Endodermal cell (in vitro differentiated cells): ENCODE data around the gene ARSJ. TPM values are rescaled to one million over a fixed set of nuclear protein-coding genes. Genes with fewer than 3 reads are reported as not detected.

Source experiments
- DNase-seq: peaks from one replicate; pipeline ENCODE4 v3.0.0-alpha.2; 2017
- H3K27ac ChIP-seq: 2 replicates; pipeline ENCODE4 v1.5.1; 2013; ENCODE audit warnings: mild to moderate bottlenecking, low read depth, low read length, moderate library complexity
- H3K27me3 ChIP-seq: 2 replicates; pipeline ENCODE4 v1.6.1; 2013; ENCODE audit warnings: mild to moderate bottlenecking, low read length, moderate library complexity; ENCODE audit not compliant: insufficient read depth, control insufficient read depth, poor library complexity, severe bottlenecking
- H3K36me3 ChIP-seq: 2 replicates; pipeline ENCODE4 v1.7.0; 2013; ENCODE audit warnings: mild to moderate bottlenecking, low read length, moderate library complexity; ENCODE audit not compliant: control insufficient read depth, insufficient read depth
- H3K4me1 ChIP-seq: one replicate; pipeline ENCODE4 v1.7.0; 2013; ENCODE audit warnings: low read length; ENCODE audit not compliant: control insufficient read depth, insufficient read depth
- H3K4me3 ChIP-seq: 2 replicates; pipeline ENCODE4 v1.5.1; 2013; ENCODE audit warnings: mild to moderate bottlenecking, low read length, moderate library complexity
- H3K9ac ChIP-seq: 2 replicates; pipeline ENCODE4 v1.6.1; 2013; ENCODE audit warnings: mild to moderate bottlenecking, low read length, moderate library complexity; ENCODE audit not compliant: poor library complexity, severe bottlenecking; ENCODE audit errors: extremely low read depth
- H3K9me3 ChIP-seq: 2 replicates; pipeline ENCODE4 v1.6.1; 2013; ENCODE audit warnings: mild to moderate bottlenecking, low read length, moderate library complexity; ENCODE audit not compliant: control insufficient read depth
- H3K27ac Mint-ChIP-seq: 2 replicates; pipeline ENCODE4 v1.8.0; 2020; ENCODE audit warnings: mixed read lengths
- H3K27me3 Mint-ChIP-seq: 2 replicates; pipeline ENCODE4 v1.8.0; 2021; ENCODE audit warnings: mild to moderate bottlenecking, mixed read lengths; ENCODE audit not compliant: insufficient read depth
- H3K36me3 Mint-ChIP-seq: 2 replicates; pipeline ENCODE4 v1.8.0; 2020; ENCODE audit warnings: low read depth, mixed read lengths
- H3K4me1 Mint-ChIP-seq: 2 replicates; pipeline ENCODE4 v1.8.0; 2020; ENCODE audit warnings: mixed read lengths
- H3K4me3 Mint-ChIP-seq: 2 replicates; pipeline ENCODE4 v1.8.0; 2020; ENCODE audit warnings: mild to moderate bottlenecking, moderate library complexity, mixed read lengths
- H3K9me3 Mint-ChIP-seq: 2 replicates; pipeline ENCODE4 v1.8.0; 2020; ENCODE audit warnings: mild to moderate bottlenecking, mixed read lengths
- WGBS, 2 experiments: methylation state at CpG; one replicate each; pipeline versions ENCODE4 v1.1.5 to v1.1.7; 2013; ENCODE audit warnings: missing lambda C conversion rate in 2 of 2, mixed read lengths in 1 of 2; ENCODE audit not compliant: insufficient coverage in 1 of 2, insufficient read length in 1 of 2; 5-methylcytosine and 5-hydroxymethylcytosine counted together
- total RNA-seq, 2 donors: library from RNA; stranded (reverse); fragmentation: NEBNext Ultra II Directional in 1 of 2; extraction: Animal tissue kit (Norgen Biotek cat#: 25700) in 1 of 2; gene quantifications; 2 replicates in 1 of 2; 3 replicates in 1 of 2; pipeline ENCODE4 v1.2.1, GENCODE V29; 2021
- TF ChIP-seq, protein P1 (sequence below): fragments of 200-600 bp; sonication (generic); conservative IDR thresholded peaks from 2 replicates; pipeline ENCODE4 v1.5.0; 2021; ENCODE audit warnings: antibody characterized with exemption, mild to moderate bottlenecking

ARSJ gene
- total RNA-seq, 2 donors from 2014 or later: 0.35 to 0.77 TPM

DNA sequence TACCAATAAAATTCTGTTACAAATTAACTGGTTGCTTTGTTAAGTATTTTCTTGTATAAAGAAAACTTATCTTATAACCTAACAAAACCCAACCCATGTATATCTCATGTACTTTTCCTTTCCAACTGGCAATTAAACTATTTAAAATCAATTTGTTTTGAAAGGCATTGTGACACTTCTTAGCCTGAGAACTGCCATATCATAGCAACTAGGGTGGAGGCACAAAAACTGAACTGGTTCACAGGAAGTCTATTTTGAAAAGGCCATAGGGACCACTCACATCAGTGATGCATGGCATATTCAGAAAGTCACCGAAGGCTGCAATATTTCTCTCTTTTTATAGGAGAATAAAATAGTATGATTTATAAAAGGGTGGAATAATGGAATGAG, 40.5 kb upstream of the ARSJ start:
- H3K27me3 ChIP-seq: no peaks in the 10 kb centered on the region
- no peak overlapping the region for H3K4me3 ChIP-seq
- H3K27me3 Mint-ChIP-seq: no peaks in the 10 kb centered on the region
- no peak overlapping the region for H3K27ac ChIP-seq
- 100% methylated on average over 1 of the region's 1 CpG for WGBS, 2 experiments
- no peak for DNase-seq
- H3K9ac ChIP-seq: no peak overlapping the region
- no peaks in the 10 kb centered on the region for H3K36me3 Mint-ChIP-seq
- no peak overlapping the region for H3K27ac Mint-ChIP-seq
- H3K4me1 ChIP-seq: no peaks in the 10 kb centered on the region
- H3K4me3 Mint-ChIP-seq: no peak overlapping the region
- H3K9me3 Mint-ChIP-seq: no peaks in the 10 kb centered on the region
- no peaks in the 10 kb centered on the region for H3K9me3 ChIP-seq
- H3K4me1 Mint-ChIP-seq: no peaks in the 10 kb centered on the region
- TF ChIP-seq, protein P1, sequence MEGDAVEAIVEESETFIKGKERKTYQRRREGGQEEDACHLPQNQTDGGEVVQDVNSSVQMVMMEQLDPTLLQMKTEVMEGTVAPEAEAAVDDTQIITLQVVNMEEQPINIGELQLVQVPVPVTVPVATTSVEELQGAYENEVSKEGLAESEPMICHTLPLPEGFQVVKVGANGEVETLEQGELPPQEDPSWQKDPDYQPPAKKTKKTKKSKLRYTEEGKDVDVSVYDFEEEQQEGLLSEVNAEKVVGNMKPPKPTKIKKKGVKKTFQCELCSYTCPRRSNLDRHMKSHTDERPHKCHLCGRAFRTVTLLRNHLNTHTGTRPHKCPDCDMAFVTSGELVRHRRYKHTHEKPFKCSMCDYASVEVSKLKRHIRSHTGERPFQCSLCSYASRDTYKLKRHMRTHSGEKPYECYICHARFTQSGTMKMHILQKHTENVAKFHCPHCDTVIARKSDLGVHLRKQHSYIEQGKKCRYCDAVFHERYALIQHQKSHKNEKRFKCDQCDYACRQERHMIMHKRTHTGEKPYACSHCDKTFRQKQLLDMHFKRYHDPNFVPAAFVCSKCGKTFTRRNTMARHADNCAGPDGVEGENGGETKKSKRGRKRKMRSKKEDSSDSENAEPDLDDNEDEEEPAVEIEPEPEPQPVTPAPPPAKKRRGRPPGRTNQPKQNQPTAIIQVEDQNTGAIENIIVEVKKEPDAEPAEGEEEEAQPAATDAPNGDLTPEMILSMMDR: no peak
- no peaks in the 10 kb centered on the region for H3K36me3 ChIP-seq

DNA sequence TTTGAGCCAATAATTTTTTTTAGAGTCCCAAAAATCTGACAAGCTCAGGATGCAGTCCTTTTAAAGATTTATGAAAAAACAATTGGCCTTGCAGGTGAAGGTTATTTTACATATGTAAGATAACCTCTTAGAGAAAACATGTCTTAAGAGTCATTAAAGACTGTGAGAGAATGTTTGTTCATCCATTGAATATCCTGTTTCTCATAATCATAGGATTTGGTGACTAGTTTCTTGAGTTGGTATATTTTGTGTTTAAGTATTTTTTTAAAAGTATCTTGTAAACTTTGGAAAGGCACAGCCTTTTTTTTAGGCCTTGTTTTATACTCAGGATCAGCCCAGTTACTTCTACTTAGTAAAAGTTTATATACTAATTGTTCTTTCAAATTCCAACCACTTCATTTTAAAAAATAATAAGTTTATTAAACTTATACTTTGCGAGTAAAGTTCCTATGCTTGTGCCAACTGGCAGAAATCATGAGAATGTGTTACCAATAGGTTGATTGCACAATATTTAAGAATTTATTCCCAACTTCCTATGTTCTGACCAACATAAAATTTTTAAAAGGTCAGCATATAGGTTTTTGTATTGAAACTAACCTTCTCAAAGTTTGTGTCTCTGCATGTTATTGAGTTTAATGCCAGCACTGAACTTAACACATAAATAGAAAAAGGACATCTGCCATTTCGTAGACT, 40.0 kb upstream of the ARSJ start:
- 88% methylated on average over 1 of the region's 2 CpGs; no CpG with 5 or more reads in 1 of the 2 experiments for WGBS, 2 experiments
- H3K9me3 Mint-ChIP-seq: no peaks in the 10 kb centered on the region

GRCh38 chr4:114017120-114017917, 37.9 kb upstream of the ARSJ start:
- Histone ChIP-seq H3K27ac (no peak overlapping the region), H3K36me3 (no peaks in the 10 kb centered on the region), H3K4me3 (no peak overlapping the region), H3K9me3 (no peaks in the 10 kb centered on the region), H3K4me1 (no peaks in the 10 kb centered on the region), H3K27me3 (no peaks in the 10 kb centered on the region), H3K9ac (no peak overlapping the region)
- H3K27ac Mint-ChIP-seq: no peak overlapping the region
- no peak for DNase-seq
- H3K27me3 Mint-ChIP-seq: no peaks in the 10 kb centered on the region
- H3K4me3 Mint-ChIP-seq: no peak overlapping the region
- H3K36me3 Mint-ChIP-seq: no peaks in the 10 kb centered on the region
- TF ChIP-seq, protein P1: no peak
- no peaks in the 10 kb centered on the region for H3K9me3 Mint-ChIP-seq
- no peaks in the 10 kb centered on the region for H3K4me1 Mint-ChIP-seq
- WGBS, 2 experiments: 80 to 98% methylated on average over 2 to 4 of the region's 4 CpGs

More for the DNA sequence above, 40.0 kb upstream of the ARSJ start:
- no peak overlapping the region for H3K27ac Mint-ChIP-seq
- Histone ChIP-seq H3K9ac (no peak overlapping the region), H3K27me3 (no peaks in the 10 kb centered on the region), H3K36me3 (no peaks in the 10 kb centered on the region), H3K4me3 (no peak overlapping the region), H3K9me3 (no peaks in the 10 kb centered on the region), H3K27ac (no peak overlapping the region), H3K4me1 (no peaks in the 10 kb centered on the region)
- no peak overlapping the region for H3K4me3 Mint-ChIP-seq
- DNase-seq: no peak
- H3K4me1 Mint-ChIP-seq: no peaks in the 10 kb centered on the region
- TF ChIP-seq, protein P1: no peak
- H3K27me3 Mint-ChIP-seq: no peaks in the 10 kb centered on the region
- H3K36me3 Mint-ChIP-seq: no peaks in the 10 kb centered on the region
